HFF-Myc (cell line): Measurements from ENCODE around the gene TMEM219.
A peak's percentile ranks its signal among the peaks of the same experiment; 100 is the strongest.

Experiments used
- DNase-seq: peaks from one replicate; pipeline ENCODE4 v3.0.0-alpha.2; 2011; ENCODE audit warnings: low read depth; ENCODE audit errors: extremely low read depth
- H3K4me3 ChIP-seq: replicated peaks from 2 replicates; pipeline ENCODE4 v1.5.1; 2011; ENCODE audit warnings: low read depth, mild to moderate bottlenecking, control low read depth, low read length
- TF ChIP-seq, protein P1 (sequence below): IDR thresholded peaks from 2 replicates; pipeline ENCODE4 v1.5.1; 2012; ENCODE audit warnings: mild to moderate bottlenecking, low read depth, low read length, control low read depth; ENCODE audit errors: missing control alignments

The TMEM219 gene

GRCh38 chr16:29975134-29975538 lies 13.3 kb downstream of the TMEM219 start:
- peak overlapping the region; percentile 95 for H3K4me3 ChIP-seq
- no peak for DNase-seq
- TF ChIP-seq, protein P1, sequence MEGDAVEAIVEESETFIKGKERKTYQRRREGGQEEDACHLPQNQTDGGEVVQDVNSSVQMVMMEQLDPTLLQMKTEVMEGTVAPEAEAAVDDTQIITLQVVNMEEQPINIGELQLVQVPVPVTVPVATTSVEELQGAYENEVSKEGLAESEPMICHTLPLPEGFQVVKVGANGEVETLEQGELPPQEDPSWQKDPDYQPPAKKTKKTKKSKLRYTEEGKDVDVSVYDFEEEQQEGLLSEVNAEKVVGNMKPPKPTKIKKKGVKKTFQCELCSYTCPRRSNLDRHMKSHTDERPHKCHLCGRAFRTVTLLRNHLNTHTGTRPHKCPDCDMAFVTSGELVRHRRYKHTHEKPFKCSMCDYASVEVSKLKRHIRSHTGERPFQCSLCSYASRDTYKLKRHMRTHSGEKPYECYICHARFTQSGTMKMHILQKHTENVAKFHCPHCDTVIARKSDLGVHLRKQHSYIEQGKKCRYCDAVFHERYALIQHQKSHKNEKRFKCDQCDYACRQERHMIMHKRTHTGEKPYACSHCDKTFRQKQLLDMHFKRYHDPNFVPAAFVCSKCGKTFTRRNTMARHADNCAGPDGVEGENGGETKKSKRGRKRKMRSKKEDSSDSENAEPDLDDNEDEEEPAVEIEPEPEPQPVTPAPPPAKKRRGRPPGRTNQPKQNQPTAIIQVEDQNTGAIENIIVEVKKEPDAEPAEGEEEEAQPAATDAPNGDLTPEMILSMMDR, result no peak

GRCh38 chr16:29975811-29976511 lies 14.1 kb downstream of the TMEM219 start:
- TF ChIP-seq, protein P1, result no peak
- H3K4me3 ChIP-seq, result peak overlapping the region; percentile 95
- no peak for DNase-seq

DNA sequence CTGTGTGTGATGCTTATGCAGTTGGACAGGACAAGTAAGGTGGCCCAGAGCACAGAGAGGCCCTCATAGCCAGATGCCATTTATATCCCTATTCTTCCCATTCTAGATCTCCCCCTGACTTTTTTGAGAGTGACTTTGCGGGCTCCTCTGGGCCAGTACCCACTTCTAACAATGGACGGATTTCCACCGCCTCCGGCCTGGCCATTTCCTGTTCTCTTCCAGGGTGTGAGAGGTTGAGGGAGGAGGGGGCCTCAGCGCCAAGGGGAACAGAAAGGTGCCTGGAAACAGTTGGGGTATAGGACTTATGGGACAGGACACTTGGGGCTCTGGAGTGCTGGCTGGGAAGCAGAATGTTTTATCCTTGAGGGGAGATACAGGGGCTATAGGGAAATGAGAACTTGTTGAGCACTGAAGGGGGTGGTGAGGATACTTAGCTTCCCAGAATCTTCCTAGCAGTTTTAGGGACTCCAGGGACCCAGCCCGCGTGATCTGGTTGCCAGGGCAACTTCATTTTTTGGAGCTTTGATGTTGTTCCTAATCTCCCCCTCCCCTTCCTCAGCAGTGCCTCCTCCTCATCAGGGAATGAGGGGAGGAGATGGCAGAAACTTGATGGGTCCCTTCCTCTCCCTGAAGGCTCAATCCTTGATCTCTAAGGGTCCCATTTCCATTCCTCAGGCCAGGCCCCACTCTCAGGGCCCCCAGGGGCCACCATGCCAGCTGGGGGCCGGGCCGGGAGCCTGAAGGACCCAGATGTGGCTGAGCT lies 15.4 kb downstream of the TMEM219 start:
- H3K4me3 ChIP-seq, result peak overlapping the region; percentile 95; the same call in 1 of the 2 replicates
- no peak for DNase-seq
- TF ChIP-seq, protein P1, result no peak

GRCh38 chr16:29978081-29978480 lies 16.2 kb downstream of the TMEM219 start:
- no peak overlapping the region for H3K4me3 ChIP-seq
- no peak for DNase-seq
- TF ChIP-seq, protein P1, result no peak

DNA sequence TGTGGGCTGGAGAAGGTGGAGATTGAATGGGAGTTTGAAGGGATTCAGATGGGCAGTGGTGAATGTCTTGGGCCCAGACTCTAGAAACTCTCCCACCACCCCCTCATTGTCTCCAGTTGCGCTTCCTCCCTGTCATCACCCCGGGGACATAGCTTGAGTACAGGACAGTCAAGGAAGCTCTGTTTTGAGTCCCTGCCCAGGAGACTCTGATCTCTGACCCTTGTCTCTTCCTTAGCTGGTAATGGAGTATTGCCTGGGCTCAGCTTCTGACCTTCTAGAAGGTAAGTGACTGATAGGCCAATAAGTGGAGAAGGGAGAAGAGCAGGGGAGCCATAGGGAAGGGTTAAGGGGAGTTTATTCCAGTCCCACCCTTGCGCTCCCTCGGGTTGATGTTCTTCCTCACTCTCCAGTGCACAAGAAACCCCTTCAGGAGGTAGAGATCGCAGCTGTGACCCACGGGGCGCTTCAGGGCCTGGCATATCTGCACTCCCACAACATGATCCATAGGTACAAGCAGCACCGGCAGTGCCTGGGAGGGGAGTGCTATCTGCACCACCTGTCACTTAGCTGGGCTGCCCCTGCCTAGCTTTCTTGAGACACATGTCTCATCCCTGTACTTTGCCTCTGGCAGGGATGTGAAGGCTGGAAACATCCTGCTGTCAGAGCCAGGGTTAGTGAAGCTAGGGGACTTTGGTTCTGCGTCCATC lies 16.8 kb downstream of the TMEM219 start:
- TF ChIP-seq, protein P1, result no peak
- DNase-seq, result no peak
- H3K4me3 ChIP-seq, result no peak overlapping the region

- H3K4me3 ChIP-seq, result no peak overlapping the region
- TF ChIP-seq, protein P1, result no peak
- no peak for DNase-seq
These were observed 20.9 kb downstream of the TMEM219 start for GRCh38 chr16:29982560-29983419.
